Left lung (tissue), 10 donors: ENCODE measurements around the gene AGFG1. TPM values are rescaled to one million over a fixed set of nuclear protein-coding genes. Genes with fewer than 3 reads are reported as not detected.

ENCODE experiments used
- ATAC-seq: fragments of 200-7000 bp; cut with Tn5 transposase; one replicate; pipeline ENCODE4 v1.9.1; 2020; ENCODE audit warnings: moderate library complexity
- DNase-seq, 4 donors: peaks; one replicate each; pipeline ENCODE4 v3.0.0-alpha.2; 2013 to 2020
- H3K27ac ChIP-seq, 2 donors: fragments of 200-600 bp; sonication (generic) in 1 of 2; one replicate each; pipeline versions ENCODE4 v1.5.0 to v1.8.0; 2020 to 2021
- H3K27me3 ChIP-seq, 2 donors: fragments of 200-600 bp; sonication (generic) in 1 of 2; one replicate each; pipeline versions ENCODE4 v1.5.0 to v1.8.0; 2020 to 2021
- H3K36me3 ChIP-seq, 2 donors: fragments of 200-600 bp; sonication (generic) in 1 of 2; one replicate each; pipeline versions ENCODE4 v1.5.0 to v1.8.0; 2020 to 2021
- H3K4me1 ChIP-seq, 2 donors: fragments of 200-600 bp; one replicate each; pipeline ENCODE4 v1.8.0; 2021
- H3K4me3 ChIP-seq, 2 donors: fragments of 200-600 bp; sonication (generic) in 1 of 2; one replicate each; pipeline versions ENCODE4 v1.5.0 to v1.8.0; 2020 to 2021; ENCODE audit warnings: mild to moderate bottlenecking in 1 of 2
- H3K9me3 ChIP-seq, 2 donors: fragments of 200-600 bp; sonication (generic) in 1 of 2; one replicate each; pipeline versions ENCODE4 v1.5.0 to v1.8.0; 2020 to 2021
- CTCF ChIP-seq, 2 donors: fragments of 200-600 bp; sonication (generic) in 1 of 2; IDR thresholded peaks; one replicate each; pipeline versions ENCODE4 v1.5.0 to v1.8.0; 2021; ENCODE audit warnings: antibody characterized with exemption in 2 of 2
- intact Hi-C, 2 donors: fragments of 100-400 bp; cut with DNase I; formaldehyde crosslinking; loops; one replicate each; pipeline versions ENCODE4 v1.11.2 to v1.14.2; 2022
- polyA plus RNA-seq, 6 donors: library from polyadenylated mRNA; unstranded; fragments of 120-200 nt; gene quantifications; one replicate each; pipeline ENCODE4 v1.2.1, GENCODE V29; 2013; ENCODE audit not compliant: insufficient read length in 6 of 6
- total RNA-seq, 2 donors: library from RNA; stranded (reverse); fragmentation: NEBNext Ultra II Directional; extraction: Animal tissue kit (Norgen Biotek cat#: 25700); gene quantifications; one replicate each; pipeline ENCODE4 v1.2.1, GENCODE V29; 2021
- donor health status: DM: no; HTN: yes; CAD: no.
- donor health status: DM: no; HTN: no; CAD: no.

AGFG1 gene
- total and polyA plus RNA-seq, 8 donors: 57.2 to 118 (median 64.2) TPM

GRCh38 chr2:227509076-227509475 is 37.1 kb downstream of the AGFG1 start:
- Histone ChIP-seq H3K4me3 (no peak overlapping the region), H3K9me3 (no peaks in the 10 kb centered on the region), H3K27me3 (no peaks in the 10 kb centered on the region), H3K27ac (no peak overlapping the region), H3K4me1 (peaks cover 7 to 90% of the 10 kb centered on the region in 2 donors), H3K36me3 (no peaks in the 10 kb centered on the region)
- ATAC-seq: no peak
- intact Hi-C loops: no loop called here
- no peak for TF ChIP-seq CTCF (IDR thresholded peaks at IDR 0.05)
- no peak for DNase-seq

- Histone ChIP-seq H3K27ac (peak overlapping the region; percentile 7 to 33), H3K9me3 (no peaks in the 10 kb centered on the region), H3K4me1 (peaks cover 0 to 92% of the 10 kb centered on the region in 2 donors), H3K4me3 (no peak overlapping the region), H3K27me3 (no peaks in the 10 kb centered on the region), H3K36me3 (no peaks in the 10 kb centered on the region)
- ATAC-seq: peak; percentile 67
- intact Hi-C loops: no loop called here
- no peak for TF ChIP-seq CTCF (IDR thresholded peaks at IDR 0.05)
- no peak for DNase-seq
Observed at GRCh38 chr2:227509824-227510619, 38.1 kb downstream of the AGFG1 start.

GRCh38 chr2:227510620-227510958 is 38.6 kb downstream of the AGFG1 start:
- no peaks in the 10 kb centered on the region for H3K36me3 ChIP-seq
- H3K9me3 ChIP-seq: no peaks in the 10 kb centered on the region
- H3K27ac ChIP-seq: peak overlapping the region; percentile 7 to 33
- TF ChIP-seq CTCF (IDR thresholded peaks at IDR 0.05): no peak
- DNase-seq (no peak), ATAC-seq (no peak)
- H3K4me3 ChIP-seq: no peak overlapping the region
- intact Hi-C loops: no loop called here
- H3K4me1 ChIP-seq: peaks cover 0 to 94% of the 10 kb centered on the region in 2 donors
- no peaks in the 10 kb centered on the region for H3K27me3 ChIP-seq

- no peak for TF ChIP-seq CTCF (IDR thresholded peaks at IDR 0.05)
- DNase-seq (no peak), ATAC-seq (peak; percentile 42)
- H3K27me3 ChIP-seq: no peaks in the 10 kb centered on the region
- no peak overlapping the region for H3K27ac ChIP-seq
- intact Hi-C loops: no loop called here
- H3K9me3 ChIP-seq: no peaks in the 10 kb centered on the region
- no peak overlapping the region for H3K4me3 ChIP-seq
- H3K36me3 ChIP-seq: no peaks in the 10 kb centered on the region
- H3K4me1 ChIP-seq: peaks cover 4 to 94% of the 10 kb centered on the region in 2 donors
Observed at GRCh38 chr2:227511239-227511930, 39.4 kb downstream of the AGFG1 start.

- no peak overlapping the region for H3K27ac ChIP-seq
- ATAC-seq: no peak
- no peak for DNase-seq
- H3K4me3 ChIP-seq: no peak overlapping the region
- peaks cover 9 to 94% of the 10 kb centered on the region in 2 donors for H3K4me1 ChIP-seq
- no peak for TF ChIP-seq CTCF (IDR thresholded peaks at IDR 0.05)
- H3K9me3 ChIP-seq: no peaks in the 10 kb centered on the region
- H3K36me3 ChIP-seq: no peaks in the 10 kb centered on the region
- intact Hi-C loops: no loop called here
- no peaks in the 10 kb centered on the region for H3K27me3 ChIP-seq
Observed at GRCh38 chr2:227511955-227512354, 40.0 kb downstream of the AGFG1 start.
